Mesendoderm (in vitro differentiated cells): ENCODE measurements around the gene RPRD1B.

Source experiments
- DNase-seq: peaks from one replicate; pipeline ENCODE4 v3.0.0; 2013
- H2AK5ac ChIP-seq: 2 replicates; pipeline ENCODE4 v1.6.1; 2013; ENCODE audit warnings: low read length, inconsistent platforms
- H2BK120ac ChIP-seq: 2 replicates; pipeline ENCODE4 v1.6.1; 2013; ENCODE audit warnings: low read depth, mild to moderate bottlenecking, low read length, moderate library complexity, mixed read lengths
- H2BK15ac ChIP-seq: replicated peaks from 2 replicates; pipeline ENCODE4 v1.6.1; 2013; ENCODE audit warnings: low read depth, mild to moderate bottlenecking, moderate library complexity
- H2BK5ac ChIP-seq: 2 replicates; pipeline ENCODE4 v1.6.1; 2013; ENCODE audit warnings: low read length, inconsistent platforms
- H3K18ac ChIP-seq: 2 replicates; pipeline ENCODE4 v1.6.1; 2013; ENCODE audit warnings: mild to moderate bottlenecking, low read length, mixed read lengths
- H3K23ac ChIP-seq: one replicate; pipeline ENCODE4 v1.6.1; 2013; ENCODE audit warnings: low read length
- H3K27ac ChIP-seq: 2 replicates; pipeline ENCODE4 v1.5.1; 2013; ENCODE audit warnings: low read depth, mild to moderate bottlenecking, inconsistent platforms, low read length, moderate library complexity
- H3K27me3 ChIP-seq: 2 replicates; pipeline ENCODE4 v1.6.1; 2013; ENCODE audit warnings: low read length, control low read depth, mild to moderate bottlenecking, inconsistent platforms; ENCODE audit not compliant: insufficient read depth, poor library complexity
- H3K36me3 ChIP-seq: 2 replicates; pipeline ENCODE4 v1.6.1; 2013; ENCODE audit warnings: low read length, inconsistent platforms; ENCODE audit not compliant: control insufficient read depth, insufficient read depth
- H3K4ac ChIP-seq: one replicate; pipeline ENCODE4 v1.6.1; 2013; ENCODE audit warnings: low read depth, mild to moderate bottlenecking, low read length, moderate library complexity
- H3K4me1 ChIP-seq: 2 replicates; pipeline ENCODE4 v1.6.1; 2013; ENCODE audit warnings: low read depth, low read length, inconsistent platforms; ENCODE audit not compliant: control insufficient read depth
- H3K4me2 ChIP-seq: 2 replicates; pipeline ENCODE4 v1.6.1; 2013; ENCODE audit warnings: low read length
- H3K4me3 ChIP-seq: 2 replicates; pipeline ENCODE4 v1.5.1; 2013; ENCODE audit warnings: mild to moderate bottlenecking, low read length
- H3K56ac ChIP-seq: one replicate; pipeline ENCODE4 v1.6.1; 2013; ENCODE audit warnings: low read length
- H3K79me1 ChIP-seq: 2 replicates; pipeline ENCODE4 v1.6.1; 2013; ENCODE audit warnings: low read length, inconsistent platforms
- H3K79me2 ChIP-seq: 2 replicates; pipeline ENCODE4 v1.6.1; 2013; ENCODE audit warnings: mild to moderate bottlenecking, low read length; ENCODE audit not compliant: control insufficient read depth, insufficient read depth
- H3K9ac ChIP-seq: 2 replicates; pipeline ENCODE4 v1.6.1; 2013; ENCODE audit warnings: low read length, inconsistent platforms
- H4K5ac ChIP-seq: one replicate; pipeline ENCODE4 v1.6.1; 2013; ENCODE audit warnings: low read length
- H4K8ac ChIP-seq: one replicate; pipeline ENCODE4 v1.6.1; 2013; ENCODE audit warnings: low read depth, mild to moderate bottlenecking, control low read depth, low read length, moderate library complexity
- WGBS: extraction: QIAGEN DNeasy Blood & Tissue Kit; methylation state at CpG from one replicate; pipeline ENCODE4 v1.1.7; 2013; ENCODE audit warnings: low lambda C conversion rate, missing lambda C conversion rate; ENCODE audit not compliant: insufficient coverage; ENCODE audit errors: extremely low coverage; 5-methylcytosine and 5-hydroxymethylcytosine counted together

Gene RPRD1B

GRCh38 chr20:38112261-38112929, 78.8 kb downstream of the RPRD1B start:
- H3K23ac ChIP-seq: no peak overlapping the region
- H3K36me3 ChIP-seq: no peaks in the 10 kb centered on the region
- H3K56ac ChIP-seq: no peak overlapping the region
- no peak overlapping the region for H3K27ac ChIP-seq
- H3K79me1 ChIP-seq: no peaks in the 10 kb centered on the region
- no peak overlapping the region for H3K9ac ChIP-seq
- H3K27me3 ChIP-seq: no peaks in the 10 kb centered on the region
- no peak overlapping the region for H2BK15ac ChIP-seq
- H4K5ac ChIP-seq: no peak overlapping the region
- no CpG with 5 or more reads among the region's 14 CpGs for WGBS
- no peak overlapping the region for H3K4ac ChIP-seq
- H3K4me2 ChIP-seq: no peak overlapping the region
- H3K4me1 ChIP-seq: no peaks in the 10 kb centered on the region
- no peak overlapping the region for H2BK5ac ChIP-seq
- no peak overlapping the region for H2AK5ac ChIP-seq
- H3K4me3 ChIP-seq: no peak overlapping the region
- DNase-seq: no peak
- no peak overlapping the region for H4K8ac ChIP-seq
- H2BK120ac ChIP-seq: no peak overlapping the region
- no peaks in the 10 kb centered on the region for H3K79me2 ChIP-seq
- no peak overlapping the region for H3K18ac ChIP-seq

GRCh38 chr20:38112930-38113294, 79.4 kb downstream of the RPRD1B start:
- no peak for DNase-seq
- Histone ChIP-seq H3K4ac (no peak overlapping the region), H3K56ac (no peak overlapping the region), H4K5ac (no peak overlapping the region), H2AK5ac (no peak overlapping the region), H3K27me3 (no peaks in the 10 kb centered on the region), H3K4me2 (no peak overlapping the region), H3K79me1 (no peaks in the 10 kb centered on the region), H3K23ac (no peak overlapping the region), H4K8ac (no peak overlapping the region), H3K36me3 (no peaks in the 10 kb centered on the region), H3K79me2 (no peaks in the 10 kb centered on the region), H3K4me1 (no peaks in the 10 kb centered on the region), H2BK15ac (no peak overlapping the region), H3K4me3 (no peak overlapping the region), H3K27ac (no peak overlapping the region), H3K18ac (no peak overlapping the region), H2BK120ac (no peak overlapping the region), H3K9ac (no peak overlapping the region), H2BK5ac (no peak overlapping the region)
- no CpG with 5 or more reads among the region's 8 CpGs for WGBS

- no peaks in the 10 kb centered on the region for H3K27me3 ChIP-seq
- H3K18ac ChIP-seq: no peak overlapping the region
- WGBS: no CpG with 5 or more reads among the region's 10 CpGs
- peak; percentile 88 for DNase-seq
- no peak overlapping the region for H2BK120ac ChIP-seq
- H3K79me2 ChIP-seq: no peaks in the 10 kb centered on the region
- H3K27ac ChIP-seq: no peak overlapping the region
- no peak overlapping the region for H3K4me2 ChIP-seq
- no peak overlapping the region for H3K9ac ChIP-seq
- H3K4me1 ChIP-seq: no peaks in the 10 kb centered on the region
- H2BK15ac ChIP-seq: no peak overlapping the region
- no peak overlapping the region for H3K23ac ChIP-seq
- H3K79me1 ChIP-seq: no peaks in the 10 kb centered on the region
- H3K36me3 ChIP-seq: no peaks in the 10 kb centered on the region
- no peak overlapping the region for H2BK5ac ChIP-seq
- no peak overlapping the region for H2AK5ac ChIP-seq
- H3K56ac ChIP-seq: no peak overlapping the region
- H3K4me3 ChIP-seq: no peak overlapping the region
- no peak overlapping the region for H4K5ac ChIP-seq
- no peak overlapping the region for H3K4ac ChIP-seq
- no peak overlapping the region for H4K8ac ChIP-seq
These were observed 80.1 kb downstream of the RPRD1B start for GRCh38 chr20:38113401-38114325.

- H3K36me3 ChIP-seq: no peaks in the 10 kb centered on the region
- no peak overlapping the region for H3K56ac ChIP-seq
- H3K4me2 ChIP-seq: no peak overlapping the region
- no peak overlapping the region for H3K27ac ChIP-seq
- no peaks in the 10 kb centered on the region for H3K4me1 ChIP-seq
- H3K23ac ChIP-seq: no peak overlapping the region
- no peak overlapping the region for H3K4ac ChIP-seq
- no peak overlapping the region for H2BK120ac ChIP-seq
- H3K9ac ChIP-seq: no peak overlapping the region
- H2AK5ac ChIP-seq: no peak overlapping the region
- no peaks in the 10 kb centered on the region for H3K79me1 ChIP-seq
- H4K5ac ChIP-seq: no peak overlapping the region
- no peak for DNase-seq
- no peaks in the 10 kb centered on the region for H3K79me2 ChIP-seq
- WGBS: no CpG with 5 or more reads among the region's 4 CpGs
- no peak overlapping the region for H4K8ac ChIP-seq
- no peak overlapping the region for H2BK15ac ChIP-seq
- no peak overlapping the region for H3K18ac ChIP-seq
- H2BK5ac ChIP-seq: no peak overlapping the region
- no peak overlapping the region for H3K4me3 ChIP-seq
- no peaks in the 10 kb centered on the region for H3K27me3 ChIP-seq
These were observed 80.8 kb downstream of the RPRD1B start for GRCh38 chr20:38114353-38114791.

- Histone ChIP-seq H3K79me2 (no peaks in the 10 kb centered on the region), H3K79me1 (no peaks in the 10 kb centered on the region), H3K4me2 (no peak overlapping the region), H3K56ac (no peak overlapping the region), H3K9ac (no peak overlapping the region), H2BK5ac (no peak overlapping the region), H3K27ac (no peak overlapping the region), H3K18ac (no peak overlapping the region), H2BK120ac (no peak overlapping the region), H3K4ac (no peak overlapping the region), H2BK15ac (no peak overlapping the region), H3K4me1 (no peaks in the 10 kb centered on the region), H3K27me3 (no peaks in the 10 kb centered on the region), H3K36me3 (no peaks in the 10 kb centered on the region), H3K23ac (no peak overlapping the region), H4K8ac (no peak overlapping the region), H3K4me3 (no peak overlapping the region), H4K5ac (no peak overlapping the region), H2AK5ac (no peak overlapping the region)
- DNase-seq: no peak
- no CpG with 5 or more reads among the region's 1 CpG for WGBS
These were observed 81.7 kb downstream of the RPRD1B start for GRCh38 chr20:38115205-38115604.
